Measurements from ENCODE around the gene CLIP2.
"Not testable (repeated sequence)": the region's sequence is repeated elsewhere in the genome, so short reads cannot be mapped to it uniquely, and the experiment has no call there.

CLIP2 gene

DNA sequence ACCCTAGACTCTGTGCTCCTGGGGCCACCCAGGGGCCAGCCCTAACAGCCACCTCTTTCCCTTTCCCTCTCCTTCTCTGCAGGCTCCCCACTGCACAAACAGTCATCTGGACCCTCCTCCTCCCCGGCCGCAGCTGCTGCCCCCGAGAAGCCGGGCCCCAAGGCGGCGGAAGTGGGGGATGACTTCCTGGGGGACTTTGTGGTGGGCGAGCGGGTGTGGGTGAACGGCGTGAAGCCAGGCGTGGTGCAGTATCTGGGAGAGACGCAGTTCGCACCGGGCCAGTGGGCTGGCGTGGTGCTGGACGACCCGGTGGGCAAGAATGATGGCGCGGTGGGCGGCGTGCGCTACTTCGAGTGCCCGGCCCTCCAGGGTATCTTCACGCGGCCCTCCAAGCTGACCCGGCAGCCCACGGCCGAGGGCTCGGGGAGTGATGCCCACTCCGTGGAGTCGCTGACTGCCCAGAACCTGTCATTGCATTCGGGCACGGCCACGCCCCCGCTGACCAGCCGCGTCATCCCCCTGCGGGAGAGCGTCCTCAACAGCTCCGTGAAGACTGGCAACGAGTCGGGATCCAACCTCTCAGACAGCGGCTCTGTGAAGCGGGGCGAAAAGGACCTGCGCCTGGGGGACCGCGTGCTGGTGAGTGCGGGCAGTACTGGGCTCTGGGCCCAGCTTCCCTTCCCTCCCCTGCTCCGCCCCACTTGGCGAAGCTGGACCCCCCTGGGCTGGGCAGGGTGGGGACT is 49.3 kb downstream of the CLIP2 start:
- no peak for DNase-seq

DNA sequence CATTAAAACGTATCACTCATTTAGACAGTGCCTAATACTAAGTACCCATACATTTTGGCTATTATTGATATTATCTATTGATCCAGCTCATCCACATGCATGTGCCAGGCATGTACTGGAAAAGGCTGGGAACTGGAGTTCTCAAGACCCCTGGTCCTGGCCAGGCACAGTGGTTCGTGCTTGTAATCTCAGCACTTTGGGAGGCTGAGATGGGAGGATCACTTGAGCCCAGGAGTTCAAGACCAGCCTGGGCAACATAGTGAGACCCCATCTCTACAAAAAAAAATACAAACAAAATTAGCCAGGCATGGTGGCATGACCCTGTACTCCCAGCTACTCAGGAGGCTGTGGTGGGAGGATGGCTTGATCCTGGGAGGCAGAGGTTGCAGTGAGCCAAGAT is 50.4 kb downstream of the CLIP2 start:
- not testable (repeated sequence) for DNase-seq

DNA sequence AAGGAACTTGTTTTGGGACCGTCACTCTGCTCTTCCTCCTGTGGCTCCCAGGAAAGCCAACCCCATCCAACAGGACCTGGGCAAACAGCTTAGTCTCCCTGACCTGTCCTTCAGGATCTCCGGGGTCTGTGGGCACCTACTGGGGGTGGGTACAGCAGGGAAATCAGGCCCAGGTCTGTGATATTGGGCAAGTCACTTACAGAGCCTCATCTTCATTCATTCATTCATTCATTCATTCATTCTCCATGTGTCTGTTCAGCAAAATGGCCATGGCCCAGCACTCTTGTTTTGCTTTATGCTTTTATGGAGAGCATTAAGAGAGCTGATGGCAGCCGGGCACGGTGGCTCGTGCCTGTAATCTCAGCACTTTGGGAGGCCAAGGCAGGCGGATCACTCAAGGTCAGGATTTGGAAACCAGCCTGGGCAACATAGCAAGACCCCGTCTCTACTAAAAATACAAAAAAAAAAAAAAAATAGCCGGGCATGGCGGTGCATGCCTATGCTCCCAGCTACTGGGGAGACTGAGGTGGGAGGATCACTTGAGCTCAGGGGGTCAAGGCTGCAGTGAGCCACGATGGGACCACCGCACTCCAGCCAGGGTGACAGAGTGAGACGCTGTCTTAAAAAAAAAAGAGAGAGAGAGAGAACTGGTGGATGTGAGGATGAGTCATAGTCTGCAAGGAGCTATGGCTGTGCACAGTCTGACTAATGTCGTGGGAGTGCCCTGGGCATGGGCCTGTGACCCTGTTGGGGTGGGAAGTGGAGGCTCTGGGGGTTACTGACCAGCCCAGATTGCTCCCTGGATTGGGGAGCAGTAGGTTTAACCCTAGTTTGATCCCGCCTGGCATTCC is 54.3 kb downstream of the CLIP2 start:
- DNase-seq = peak; percentile 41

DNA sequence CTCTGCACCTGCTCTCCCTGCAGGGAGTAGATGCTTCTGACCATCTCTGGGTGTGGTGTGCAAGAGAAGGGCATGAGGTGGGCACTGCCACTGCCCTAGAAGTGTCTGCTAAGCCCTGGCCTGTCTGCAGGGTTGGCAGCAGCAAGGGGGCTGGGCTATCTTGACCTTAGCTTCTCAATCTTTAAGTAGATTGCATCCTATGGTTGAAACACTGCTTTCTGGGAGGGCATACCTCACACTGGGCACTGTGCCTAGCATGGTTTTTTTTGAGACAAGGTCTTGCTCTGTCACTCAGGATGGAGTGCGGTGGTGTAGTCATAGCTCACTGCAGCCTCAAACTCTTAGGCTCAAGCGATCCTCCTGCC is 54.9 kb downstream of the CLIP2 start:
- no peak for DNase-seq

DNA sequence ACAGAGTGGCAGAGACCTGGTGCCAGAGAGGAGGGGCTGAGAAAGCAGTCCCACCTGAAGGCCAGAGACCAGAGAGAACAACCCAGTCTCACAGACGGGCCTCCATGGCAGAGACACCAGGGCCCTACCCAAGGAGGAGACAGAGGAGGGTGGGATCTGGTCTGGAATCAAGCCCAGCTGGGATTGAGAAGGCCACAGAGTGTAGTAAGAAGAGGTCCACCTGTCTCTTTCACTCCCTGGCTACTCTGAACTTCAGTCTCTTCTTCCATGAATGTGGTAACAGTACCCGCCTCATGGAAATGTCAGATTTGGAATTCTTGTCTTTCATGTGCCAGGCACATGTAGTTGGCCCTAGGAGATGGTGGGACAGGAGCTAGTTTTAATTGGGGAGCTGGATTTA is 55.6 kb downstream of the CLIP2 start:
- DNase-seq = no peak

DNA sequence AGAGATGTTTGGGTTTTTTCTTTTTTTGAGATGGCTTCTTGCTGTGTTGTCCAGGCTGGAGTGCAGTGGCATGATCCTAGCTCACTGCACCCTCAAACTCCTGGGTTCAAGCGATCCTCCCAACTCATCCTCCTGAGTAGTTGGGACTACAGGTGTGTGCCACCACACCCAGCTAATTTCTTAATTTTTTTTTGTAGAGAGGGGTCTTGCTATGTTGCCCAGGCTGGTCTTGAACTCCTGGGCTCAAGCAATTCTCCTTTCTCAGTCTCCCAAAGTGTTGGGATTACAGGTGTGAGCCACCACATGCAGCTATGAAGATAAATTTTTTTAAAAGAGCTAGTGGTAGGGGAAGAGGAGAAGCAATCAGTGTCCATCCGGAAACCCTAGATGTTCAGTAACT is 56.8 kb downstream of the CLIP2 start:
- no peak for DNase-seq

DNA sequence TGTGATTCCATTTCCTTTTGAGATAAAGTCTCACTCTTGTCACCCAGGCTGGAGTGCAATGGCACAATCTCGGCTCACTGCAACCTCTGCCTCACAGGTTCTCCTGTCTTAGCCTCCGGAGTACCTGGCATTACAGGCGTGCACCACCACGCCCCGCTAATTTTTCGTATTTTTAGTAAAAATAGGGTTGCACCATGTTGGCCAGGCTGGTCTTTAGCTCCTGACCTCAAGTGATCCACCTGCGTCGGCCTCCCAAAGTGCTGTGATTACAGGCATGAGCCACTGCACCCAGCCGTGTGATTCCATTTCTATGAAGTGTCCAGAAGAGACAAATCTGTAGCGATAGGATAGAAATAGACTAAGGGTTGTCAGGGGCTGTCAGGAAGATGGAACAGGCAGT is 60.4 kb downstream of the CLIP2 start:
- DNase-seq = no peak

DNA sequence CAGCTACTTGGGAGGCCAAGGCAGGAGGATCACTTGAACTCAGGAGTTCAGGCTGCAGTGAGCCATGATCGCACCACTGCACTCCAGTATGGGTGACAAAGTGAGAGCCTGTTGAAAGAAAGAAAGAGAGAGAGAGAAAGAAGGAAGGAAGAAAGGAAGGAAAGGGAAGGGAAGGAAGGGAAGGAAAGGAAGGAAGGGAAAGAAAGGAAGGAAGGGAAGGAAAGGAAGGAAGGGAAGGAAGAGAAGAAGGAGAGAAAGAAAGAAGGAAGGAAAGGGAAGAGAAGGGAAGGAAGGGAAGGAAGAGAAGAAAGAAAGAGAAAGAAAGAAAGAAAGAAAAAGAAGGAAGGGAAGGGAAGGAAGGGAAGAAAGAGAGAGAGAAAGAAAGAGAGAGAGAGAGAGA is 61.5 kb downstream of the CLIP2 start:
- DNase-seq = no peak

DNA sequence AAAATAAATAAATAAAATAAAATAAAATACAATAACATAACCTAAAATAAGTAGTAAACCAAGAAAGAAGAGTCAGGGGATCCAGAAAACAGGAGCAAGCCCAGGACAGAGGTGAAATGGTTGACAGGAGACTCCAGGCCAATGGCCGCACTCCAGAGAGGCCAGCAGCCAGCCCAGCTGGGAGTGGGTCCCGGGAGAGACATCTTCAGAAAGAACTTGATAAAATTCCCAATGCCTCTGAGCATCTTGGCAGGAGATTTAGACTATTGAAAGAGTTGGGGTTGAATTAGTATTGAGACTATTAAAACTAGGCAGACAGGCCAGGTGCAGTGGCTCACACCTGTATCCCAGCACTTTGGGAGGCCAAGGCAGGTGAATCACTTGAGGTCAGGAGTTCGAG is 62.6 kb downstream of the CLIP2 start:
- no peak for DNase-seq

DNA sequence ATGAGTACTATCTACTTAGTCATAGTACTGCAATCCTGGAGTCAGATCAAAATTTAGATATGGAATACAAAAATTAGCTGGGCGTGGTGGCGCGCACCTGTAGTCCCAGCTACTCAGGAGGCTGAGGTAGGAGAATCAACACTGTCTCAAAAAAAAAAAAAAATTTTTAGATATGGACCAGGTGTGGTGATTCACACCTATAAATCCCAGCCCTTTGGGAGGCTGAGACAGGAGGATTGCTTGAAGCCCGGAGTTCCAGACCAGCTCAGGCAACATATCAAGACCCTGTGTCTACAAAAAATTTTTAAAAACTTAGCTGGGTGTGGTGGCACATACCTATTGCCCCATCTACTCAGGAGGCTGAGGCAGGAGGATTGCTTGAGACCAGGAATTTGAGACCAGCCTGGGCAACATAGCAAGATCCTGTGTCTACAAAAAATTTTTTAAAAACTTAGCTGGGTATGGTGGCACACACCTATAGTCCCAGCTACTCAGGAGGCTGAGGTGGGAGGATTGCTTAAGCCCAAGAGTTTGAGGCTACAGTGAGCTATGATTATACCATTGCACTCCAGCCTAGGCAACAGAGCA is 63.4 kb downstream of the CLIP2 start:
- DNase-seq = not testable (repeated sequence)

DNA sequence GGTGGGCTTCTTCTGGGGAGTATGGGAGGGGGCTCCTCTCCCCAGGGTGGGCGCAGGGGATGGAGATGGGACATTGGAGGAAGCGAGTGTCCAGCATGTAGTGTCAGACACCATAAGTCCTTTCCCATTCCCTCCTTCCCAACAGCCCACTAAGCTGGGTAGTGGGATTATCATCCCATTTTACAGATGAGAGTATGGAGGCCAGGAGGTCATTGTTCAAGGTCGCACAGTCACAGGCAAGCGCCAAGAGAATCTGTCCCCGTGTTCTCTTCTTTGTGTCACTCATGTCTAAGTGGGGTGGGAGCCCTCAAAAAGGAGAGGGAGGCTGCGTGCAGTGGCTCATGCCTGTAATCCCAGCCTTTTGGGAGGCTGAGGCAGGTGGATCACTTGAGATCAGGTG is 64.8 kb downstream of the CLIP2 start:
- DNase-seq = no peak

DNA sequence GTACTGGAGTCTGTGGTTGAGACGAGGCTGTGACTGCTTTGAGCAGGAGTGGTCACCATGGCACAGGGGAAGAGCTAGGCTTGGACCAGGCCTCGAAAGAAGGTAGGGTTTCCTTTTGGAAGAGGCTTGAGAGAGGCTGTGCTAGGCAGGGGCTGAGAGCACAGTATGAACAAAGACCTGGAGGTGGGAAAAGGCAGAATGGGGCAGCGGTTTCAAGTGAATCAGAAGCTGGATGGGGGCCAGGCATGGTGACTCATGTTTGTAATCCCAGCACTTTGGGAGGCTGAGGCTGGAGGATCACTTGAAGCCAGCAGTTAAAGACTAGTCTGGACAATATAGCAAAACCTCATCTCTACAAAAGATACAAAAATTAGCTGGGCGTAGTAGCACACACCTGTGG is 65.9 kb downstream of the CLIP2 start:
- no peak for DNase-seq

DNA sequence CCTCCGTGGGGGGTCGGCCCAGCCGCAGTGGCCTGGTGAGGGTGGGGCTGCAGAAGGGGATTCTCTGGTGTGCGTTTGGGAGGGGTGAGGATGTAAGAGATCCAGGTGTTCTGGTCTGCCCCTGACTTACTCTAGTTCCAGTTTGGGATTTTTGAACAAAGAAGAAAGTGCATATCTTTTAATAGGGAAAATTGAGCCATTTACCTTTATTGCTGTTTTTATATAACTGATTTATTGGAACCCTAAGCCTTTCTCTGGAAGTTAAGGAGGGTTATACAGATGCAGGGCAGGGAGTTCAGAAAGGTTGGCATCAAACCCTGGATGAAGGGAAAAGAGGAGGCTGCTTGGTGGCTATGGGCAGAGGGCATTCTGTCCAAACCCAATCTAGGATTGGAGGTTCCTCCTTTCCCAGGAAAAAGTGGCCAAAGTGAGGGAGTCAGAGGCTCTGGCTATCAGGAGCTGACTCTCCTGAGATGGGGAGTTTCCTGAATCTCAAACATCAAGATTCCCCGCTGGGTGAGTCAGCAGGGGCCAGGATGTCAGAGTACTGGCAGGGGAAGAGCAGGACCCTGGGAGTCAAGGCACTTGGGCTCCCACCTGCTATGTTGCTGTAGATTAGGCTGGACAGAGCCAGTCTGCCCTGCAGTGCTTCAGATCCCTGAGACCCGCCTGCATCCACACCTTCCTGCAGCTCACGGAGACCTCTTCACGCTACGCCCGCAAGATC is 67.5 kb downstream of the CLIP2 start:
- no peak for DNase-seq

DNA sequence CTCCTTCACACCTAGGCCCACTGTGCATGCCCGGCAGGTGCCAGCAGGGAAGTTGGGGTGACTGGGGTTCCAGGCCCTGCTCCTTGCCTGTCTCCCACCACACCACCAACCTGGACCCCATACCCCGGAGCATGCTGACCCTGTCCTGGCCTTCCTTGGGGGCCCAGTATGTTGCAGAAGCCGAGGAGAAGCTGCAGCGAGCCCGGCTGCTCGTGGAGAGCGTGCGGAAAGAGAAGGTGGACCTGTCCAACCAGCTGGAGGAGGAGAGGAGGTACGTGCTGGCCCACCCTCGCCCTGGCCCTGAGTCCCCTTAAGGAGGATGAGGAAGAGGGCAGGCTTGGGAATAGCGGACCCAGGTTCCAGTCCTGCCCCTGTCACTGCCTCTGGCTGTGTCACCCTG is 70.8 kb downstream of the CLIP2 start:
- DNase-seq = no peak

DNA sequence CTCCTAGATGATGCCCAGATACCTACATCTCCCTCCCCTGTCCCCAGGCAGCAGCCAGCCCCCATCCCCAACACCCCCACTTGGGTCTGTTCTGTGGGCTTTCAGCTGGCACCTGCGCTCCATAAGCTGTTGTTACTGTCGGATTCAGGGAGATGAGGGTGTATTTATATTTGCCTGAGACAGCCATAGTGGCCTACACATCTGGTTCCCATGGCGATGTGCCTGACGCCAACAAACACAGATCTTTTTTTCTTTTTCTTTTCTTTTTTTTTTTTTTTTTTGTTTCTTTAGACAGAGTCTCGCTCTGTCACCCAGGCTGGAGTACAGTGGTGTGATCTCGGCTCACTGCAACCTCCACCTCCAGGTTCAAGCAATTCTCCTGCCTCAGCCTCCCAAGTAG is 73.1 kb downstream of the CLIP2 start:
- no peak for DNase-seq

DNA sequence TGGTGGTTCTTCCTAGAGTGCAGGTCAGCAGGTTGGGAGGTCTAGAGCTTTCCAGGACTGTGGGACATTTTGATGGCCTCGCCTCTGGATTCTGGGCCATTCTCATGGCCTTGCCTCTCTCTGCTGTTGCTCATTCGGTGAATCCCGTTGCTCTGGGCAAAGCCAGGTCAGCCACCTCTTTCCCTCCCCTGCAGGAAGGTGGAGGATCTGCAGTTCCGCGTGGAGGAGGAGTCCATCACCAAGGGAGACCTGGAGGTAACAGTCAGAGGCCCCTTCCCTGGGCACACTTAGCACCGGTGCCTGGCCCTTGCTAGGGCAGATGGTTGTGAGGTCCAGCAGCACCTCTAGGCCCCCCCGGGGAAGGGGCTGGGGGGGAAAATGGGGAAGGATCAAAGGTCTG is 74.9 kb downstream of the CLIP2 start:
- DNase-seq = no peak

DNA sequence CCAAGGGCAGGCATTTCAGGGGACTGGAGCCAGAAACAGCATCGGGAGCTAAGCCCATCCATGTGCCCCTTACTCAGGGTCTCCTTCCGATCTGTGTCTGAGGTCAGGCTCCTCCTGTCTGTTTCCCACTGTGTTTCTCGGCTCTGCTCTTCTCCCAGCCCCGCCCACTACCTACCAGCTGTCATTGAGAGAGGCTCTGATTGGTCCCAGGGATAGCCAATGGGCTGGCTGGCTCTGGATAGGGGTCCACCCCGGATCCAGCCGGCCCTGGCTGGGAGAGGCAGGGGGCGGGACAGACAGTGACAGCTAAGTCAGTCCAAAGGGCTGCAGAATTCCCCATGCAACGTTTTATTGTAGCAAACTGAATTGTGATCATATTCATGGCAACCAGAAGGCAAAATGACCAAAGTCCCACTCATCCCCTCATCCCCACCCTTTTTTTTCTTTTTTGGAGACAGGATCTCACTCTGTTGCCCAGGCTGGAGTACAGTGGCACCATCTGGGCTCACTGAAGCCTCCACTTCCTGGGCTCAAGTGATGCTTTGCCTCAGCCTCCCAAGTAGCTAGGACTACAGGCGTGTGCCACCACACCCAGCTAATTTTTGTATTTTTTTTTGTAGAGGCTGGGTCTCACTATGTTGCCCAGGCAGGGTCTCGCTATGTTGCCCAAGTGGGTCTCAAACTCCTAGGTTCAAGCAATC is 76.3 kb downstream of the CLIP2 start:
- DNase-seq = no peak

DNA sequence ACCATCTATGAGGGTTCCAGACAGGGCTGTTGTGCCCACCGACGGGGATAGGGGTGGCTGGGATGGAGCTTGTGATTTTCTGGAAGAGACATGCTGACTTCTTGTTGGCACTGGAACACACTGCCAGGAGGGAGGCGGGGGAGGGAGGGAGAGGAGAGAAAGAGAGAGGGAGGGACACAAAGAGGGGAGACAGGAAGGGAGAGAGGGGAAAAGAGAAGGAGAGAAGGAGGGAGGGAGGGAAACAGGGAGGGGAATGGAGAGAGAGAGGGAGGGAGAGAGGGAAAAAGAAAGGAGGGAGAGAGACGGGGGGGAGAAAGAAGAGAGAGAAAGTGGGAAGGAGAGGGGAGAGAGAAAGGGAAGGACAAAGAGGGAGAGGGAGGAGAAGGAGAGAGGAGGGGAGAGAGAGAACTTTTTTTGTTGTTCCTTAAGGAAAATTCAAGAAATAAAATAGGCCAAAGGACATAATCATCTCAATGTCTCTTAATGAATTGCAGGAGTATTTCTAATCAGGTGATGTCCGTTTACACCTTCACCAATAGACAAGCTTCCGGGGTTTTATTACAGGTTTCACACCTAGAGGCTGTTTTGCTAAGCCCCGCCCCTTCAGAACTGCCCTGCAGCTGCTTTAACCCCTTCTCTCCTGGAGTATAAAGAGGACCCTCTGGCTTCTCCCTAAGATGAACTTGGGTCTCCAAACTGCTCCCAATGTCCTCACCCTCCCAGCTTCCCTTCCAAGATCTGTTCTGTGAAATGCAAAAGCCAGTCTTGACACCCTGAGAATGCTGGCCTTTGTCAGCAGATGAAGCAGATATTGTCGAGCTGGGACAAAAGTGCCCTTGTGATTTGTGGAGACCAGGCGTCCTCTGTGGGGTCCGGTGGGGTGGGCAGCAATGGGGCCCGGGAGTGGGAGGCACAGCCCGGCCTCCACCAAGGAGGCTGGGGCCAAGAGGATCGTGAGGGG is 82.5 kb downstream of the CLIP2 start:
- DNase-seq = no peak

DNA sequence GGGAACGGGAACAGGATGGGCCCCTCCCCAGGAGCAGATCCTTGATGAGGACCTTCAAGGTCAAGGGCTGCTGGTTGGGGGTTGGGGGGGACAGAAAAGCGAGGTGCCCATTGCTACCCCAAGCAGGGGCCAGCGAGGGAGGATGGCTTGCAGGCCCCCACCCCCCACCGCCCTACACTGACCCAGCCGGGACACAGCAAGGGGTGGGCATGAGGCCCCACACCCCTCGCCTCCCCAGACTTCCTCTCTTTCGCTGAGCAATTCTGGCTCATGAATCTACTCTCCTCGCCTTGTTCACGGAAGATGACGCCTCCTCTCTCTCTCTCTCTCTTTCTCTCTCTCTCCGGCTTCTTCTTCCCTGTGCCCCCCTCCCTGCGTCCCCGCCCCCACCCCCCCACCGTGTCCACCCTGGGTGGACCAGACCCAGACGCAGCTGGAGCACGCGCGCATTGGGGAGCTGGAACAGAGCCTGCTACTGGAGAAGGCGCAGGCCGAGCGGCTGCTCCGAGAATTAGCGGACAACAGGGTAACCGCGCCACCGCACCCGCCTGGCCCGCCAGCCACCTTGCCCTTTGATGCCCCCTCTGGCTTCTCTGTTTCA is 83.4 kb downstream of the CLIP2 start:
- DNase-seq = no peak

DNA sequence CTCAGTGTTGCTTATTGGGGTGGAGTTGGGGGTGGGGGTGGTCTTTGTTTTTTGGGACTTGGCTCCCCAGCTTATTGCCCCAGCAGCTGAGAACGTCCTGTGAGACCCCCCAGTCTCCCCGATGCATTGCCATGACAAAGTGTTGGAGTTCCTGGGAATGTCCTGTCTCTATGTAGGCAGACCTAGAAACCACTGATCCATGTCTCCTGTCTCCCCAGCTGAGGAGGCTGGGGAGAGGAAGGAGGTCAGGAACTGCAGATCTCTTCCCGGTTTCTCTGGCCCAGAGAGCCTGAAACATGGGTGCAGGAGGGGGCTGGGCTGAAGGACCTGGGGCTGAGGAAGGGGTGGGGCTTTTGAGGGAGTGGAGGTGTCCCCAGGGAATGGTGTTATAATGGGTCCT is 84.3 kb downstream of the CLIP2 start:
- no peak for DNase-seq

DNA sequence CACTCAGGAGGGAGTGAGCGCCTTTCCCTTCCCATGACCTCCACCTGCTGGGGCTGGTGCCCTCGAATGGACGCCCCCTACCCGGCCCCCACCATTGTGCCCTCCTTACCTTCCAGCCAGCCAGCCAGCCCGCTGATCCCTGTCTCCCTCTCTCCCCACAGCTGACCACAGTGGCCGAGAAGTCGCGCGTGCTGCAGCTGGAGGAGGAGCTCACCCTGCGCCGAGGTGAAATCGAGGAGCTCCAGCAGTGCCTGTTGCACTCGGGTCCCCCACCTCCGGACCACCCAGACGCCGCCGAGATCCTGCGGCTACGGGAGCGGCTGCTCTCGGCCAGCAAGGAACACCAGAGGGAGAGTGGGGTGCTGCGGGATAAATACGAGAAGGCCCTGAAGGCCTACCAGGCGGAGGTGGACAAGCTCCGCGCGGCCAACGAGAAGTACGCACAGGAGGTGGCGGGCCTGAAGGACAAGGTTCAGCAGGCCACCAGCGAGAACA is 86.6 kb downstream of the CLIP2 start:
- DNase-seq = no peak

All from activated CD4-positive, alpha-beta T cell treated with anti-CD3 and anti-CD28 coated beads, Interleukin-10, Interleukin-2, amounts not matched to agents 100 ng/mL and 50 ng/mL, durations not matched to agents 16 hours and 8 hours (primary cell).